ENCODE measurements around the gene SMPX. TPM values are rescaled to one million over a fixed set of nuclear protein-coding genes. Genes with fewer than 3 reads are reported as not detected.

SMPX gene
- total and polyA plus RNA-seq, 3 donors from 2014 or later: 4.2 TPM; not detected in 2

DNA sequence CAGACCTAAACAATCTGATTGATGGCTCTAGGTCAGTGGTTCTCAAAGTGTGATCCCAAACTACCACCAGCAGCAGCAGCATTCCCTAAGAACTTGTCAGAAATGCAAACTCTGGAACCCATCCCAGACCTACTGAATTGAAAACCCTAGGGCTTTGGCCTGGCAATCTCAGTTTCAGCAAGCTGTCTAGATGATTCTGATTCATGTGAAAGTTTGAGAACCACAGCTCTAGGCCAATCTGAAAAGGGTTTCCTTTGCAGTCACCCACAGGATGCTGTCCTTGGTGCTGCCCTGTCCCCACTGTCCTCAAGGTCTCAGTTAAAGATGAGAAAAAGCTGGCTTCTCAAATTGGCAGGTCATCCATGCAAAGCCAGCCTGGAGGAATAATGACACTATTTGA lies 34.8 kb downstream of the SMPX start:
- H3K4me1 ChIP-seq: no peaks in the 10 kb centered on the region
- H3K27me3 ChIP-seq: no peaks in the 10 kb centered on the region
- H3K4me3 ChIP-seq: no peak overlapping the region
- intact Hi-C loops (cut with DNase I; ENCODE audit: low total_unique reads): no loop called here
- TF ChIP-seq CTCF (IDR thresholded peaks at IDR 0.05): no peak
- H3K36me3 ChIP-seq (ENCODE audit: low read depth, missing control alignments): no peaks in the 10 kb centered on the region
- H3K27ac ChIP-seq: no peak overlapping the region
- DNase-seq: no peak
- no peaks in the 10 kb centered on the region for H3K9me3 ChIP-seq

GRCh38 chrX:21721195-21721594 lies 36.7 kb downstream of the SMPX start:
- no peaks in the 10 kb centered on the region for H3K36me3 ChIP-seq (ENCODE audit: low read depth, missing control alignments)
- 76 to 82% methylated on average over 3 of the region's 3 CpGs for WGBS, 2 donors
- DNase-seq: no peak
- H3K27ac ChIP-seq: no peak overlapping the region
- intact Hi-C loops (cut with DNase I; ENCODE audit: low total_unique reads): no loop called here
- H3K27me3 ChIP-seq: no peaks in the 10 kb centered on the region
- H3K9me3 ChIP-seq: no peaks in the 10 kb centered on the region
- no peaks in the 10 kb centered on the region for H3K4me1 ChIP-seq
- TF ChIP-seq CTCF (IDR thresholded peaks at IDR 0.05) (no peak), POLR2A (IDR thresholded peaks at IDR 0.05) (no peak)
- H3K4me3 ChIP-seq: no peak overlapping the region

DNA sequence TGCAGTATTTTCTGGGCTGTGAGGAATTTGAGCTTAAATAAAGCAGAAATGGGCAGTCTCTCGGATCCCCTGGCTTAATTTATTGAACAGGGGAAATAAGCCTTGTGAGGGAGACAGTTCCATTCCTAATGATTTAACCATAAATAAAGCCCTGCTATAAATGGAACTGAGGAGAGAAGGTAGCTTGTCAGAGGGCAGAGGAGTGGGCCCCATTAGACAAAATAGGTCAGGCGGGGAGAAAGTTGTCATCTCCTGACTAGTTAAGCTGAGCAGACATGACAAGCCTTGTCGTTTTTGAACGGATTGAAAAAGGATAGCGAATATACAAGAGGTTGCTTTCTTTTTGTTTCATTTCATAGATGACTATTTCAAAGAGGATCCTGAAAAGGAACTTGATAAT lies 39.3 kb downstream of the SMPX start:
- H3K36me3 ChIP-seq (ENCODE audit: low read depth, missing control alignments): no peaks in the 10 kb centered on the region
- no peak overlapping the region for H3K4me3 ChIP-seq
- no peaks in the 10 kb centered on the region for H3K9me3 ChIP-seq
- no peak for DNase-seq
- no peak for TF ChIP-seq POLR2A (IDR thresholded peaks at IDR 0.05)
- TF ChIP-seq CTCF (IDR thresholded peaks at IDR 0.05): no peak
- H3K4me1 ChIP-seq: no peaks in the 10 kb centered on the region
- WGBS, 2 donors: 68 to 80% methylated on average over 4 to 5 of the region's 5 CpGs
- H3K27me3 ChIP-seq: no peaks in the 10 kb centered on the region
- no peak overlapping the region for H3K27ac ChIP-seq
- intact Hi-C loops (cut with DNase I; ENCODE audit: low total_unique reads): no loop called here

- no peak for DNase-seq
- WGBS, 2 donors: 88 to 95% methylated on average over 7 of the region's 7 CpGs
- Histone ChIP-seq H3K4me3 (no peak overlapping the region), H3K4me1 (no peaks in the 10 kb centered on the region), H3K27ac (no peak overlapping the region), H3K9me3 (no peaks in the 10 kb centered on the region), H3K36me3 (ENCODE audit: low read depth, missing control alignments) (no peaks in the 10 kb centered on the region), H3K27me3 (no peaks in the 10 kb centered on the region)
- TF ChIP-seq POLR2A (IDR thresholded peaks at IDR 0.05) (no peak), CTCF (IDR thresholded peaks at IDR 0.05) (no peak)
- intact Hi-C loops (cut with DNase I; ENCODE audit: low total_unique reads): no loop called here
These were observed 40.1 kb downstream of the SMPX start for GRCh38 chrX:21717802-21718201.

DNA sequence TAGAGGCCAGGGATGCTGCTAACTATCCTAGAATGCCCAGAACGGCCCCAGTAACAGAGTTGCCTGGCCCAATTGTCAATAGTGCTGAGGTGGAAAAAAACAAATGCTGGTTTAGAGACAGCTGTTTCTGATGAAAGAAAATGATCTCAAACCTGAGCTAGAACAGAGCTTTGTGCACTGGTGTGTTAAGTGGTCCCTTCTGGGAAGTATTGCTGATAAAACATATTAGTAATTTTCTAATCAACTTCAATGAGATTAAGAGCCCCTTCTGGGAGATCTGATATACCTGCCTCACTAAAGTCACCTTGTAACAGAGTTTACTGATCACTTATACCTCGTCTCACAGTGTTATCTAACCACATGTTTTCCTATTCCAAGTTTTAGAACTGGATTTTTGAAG lies 42.1 kb downstream of the SMPX start:
- Histone ChIP-seq H3K27ac (no peak overlapping the region), H3K9me3 (no peaks in the 10 kb centered on the region), H3K36me3 (ENCODE audit: low read depth, missing control alignments) (no peaks in the 10 kb centered on the region), H3K4me3 (no peak overlapping the region), H3K4me1 (no peaks in the 10 kb centered on the region), H3K27me3 (no peaks in the 10 kb centered on the region)
- intact Hi-C loops (cut with DNase I; ENCODE audit: low total_unique reads): no loop called here
- 67 to 69% methylated on average over 1 to 2 of the region's 2 CpGs for WGBS, 2 donors
- TF ChIP-seq POLR2A (IDR thresholded peaks at IDR 0.05) (no peak), CTCF (IDR thresholded peaks at IDR 0.05) (no peak)
- DNase-seq: no peak

All from testis (tissue), 3 donors.